SIG-M5 treated with dmso at 0.1 percent for 504 hours (cell line): ENCODE data around the gene SLC22A9.

ENCODE experiments used
- DNase-seq: peaks from one replicate; lab custom pipeline; 2025; ENCODE audit not compliant: unreplicated experiment; lab: John Stamatoyannopoulos, UW

The SLC22A9 gene

DNA sequence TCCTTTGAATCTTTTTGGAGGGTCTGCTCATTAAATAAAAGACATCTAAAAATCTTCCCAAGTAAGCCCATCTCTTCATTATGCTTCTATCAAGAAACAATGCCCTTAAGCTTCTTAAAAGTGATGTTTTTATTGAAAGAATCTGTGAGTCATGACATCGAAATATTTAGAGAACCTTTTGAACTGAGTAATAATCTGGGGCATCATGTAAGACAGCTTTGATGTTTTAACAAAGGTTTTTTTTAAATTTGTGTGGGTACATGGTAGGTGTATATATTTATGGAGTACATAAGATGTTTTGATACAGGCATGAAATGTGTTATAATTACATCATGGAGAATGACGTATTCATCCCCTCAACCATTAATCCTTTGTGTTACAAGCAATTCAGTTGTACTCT, 74.6 kb downstream of the SLC22A9 start:
- no peak for DNase-seq

DNA sequence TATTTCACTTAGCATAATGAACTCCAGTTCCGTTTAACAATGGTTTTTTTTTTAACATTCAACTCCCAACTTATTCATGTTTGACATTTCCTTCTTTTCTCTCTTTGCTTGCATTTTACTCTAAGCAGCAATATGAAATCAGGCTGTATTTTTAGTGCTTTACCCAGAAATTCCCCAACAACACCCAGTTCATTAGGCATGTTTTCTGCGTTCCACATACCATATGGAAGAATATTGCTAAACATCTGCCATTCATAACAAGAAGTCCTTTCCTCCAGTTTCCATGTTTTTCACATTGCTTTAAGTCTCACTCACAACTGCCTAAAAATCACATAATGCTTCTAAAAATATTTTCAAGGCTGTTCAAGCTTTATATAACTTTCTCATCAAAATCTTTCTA, 75.5 kb downstream of the SLC22A9 start:
- DNase-seq: no peak

DNA sequence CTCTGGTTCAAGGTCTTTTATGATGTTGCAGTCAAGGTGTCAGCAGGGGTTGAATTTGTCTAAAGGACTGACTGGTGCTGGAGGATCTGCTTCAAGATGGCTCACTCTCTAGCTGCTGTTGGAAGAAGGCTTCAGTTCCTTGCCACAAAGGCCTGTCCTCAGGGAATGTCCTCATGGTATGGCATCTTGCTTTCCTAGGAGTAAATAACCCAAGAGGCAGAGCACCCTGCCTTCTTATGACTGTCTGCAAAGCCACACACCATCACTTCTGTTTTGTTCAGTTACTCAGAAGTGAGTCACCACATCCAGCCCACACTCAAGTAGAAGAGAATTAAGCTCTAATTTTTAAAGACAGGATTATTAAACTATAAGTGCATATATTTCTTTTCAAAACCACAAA, 76.1 kb downstream of the SLC22A9 start:
- no peak for DNase-seq

DNA sequence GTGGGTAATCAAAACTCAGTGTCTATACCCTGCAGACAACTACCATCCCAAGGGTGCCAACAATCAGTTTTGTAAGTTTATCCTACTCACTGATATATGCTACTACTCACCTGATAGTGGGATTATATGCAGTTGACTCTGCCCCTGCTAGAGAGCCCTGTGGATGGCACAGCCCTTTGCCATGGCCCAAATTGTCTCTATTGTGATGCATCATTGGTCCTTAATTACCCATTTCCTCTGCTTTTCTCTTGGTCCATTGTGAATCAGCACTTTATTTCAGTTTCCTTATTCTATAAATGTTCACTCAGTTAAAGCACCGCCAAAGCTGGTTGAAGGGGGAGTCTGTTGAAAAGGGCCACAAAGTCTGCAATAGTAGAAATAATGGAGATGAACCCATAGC, 79.1 kb downstream of the SLC22A9 start:
- DNase-seq: no peak

DNA sequence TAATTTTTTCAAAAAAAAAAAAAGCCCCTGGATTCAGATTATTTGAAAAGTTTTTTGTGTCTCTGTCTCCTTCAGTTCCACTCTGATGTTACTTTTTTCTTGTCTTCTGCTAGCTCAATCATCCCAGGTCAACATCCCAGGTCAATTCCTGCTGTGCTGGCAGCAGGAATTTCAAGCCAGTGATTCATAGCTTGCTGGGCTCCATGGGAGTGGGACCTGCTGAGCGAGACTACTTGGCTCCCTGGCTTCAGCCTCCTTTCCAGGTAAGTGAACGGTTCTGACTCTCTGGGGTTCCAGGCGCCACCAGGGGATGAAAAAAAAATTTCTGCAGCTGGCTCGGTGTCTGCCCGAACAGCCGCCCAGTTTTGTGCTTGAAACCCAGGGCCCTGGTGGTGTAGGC, 90.0 kb downstream of the SLC22A9 start:
- DNase-seq: no peak
